ENCODE data around the gene GPRC5A.

Gene GPRC5A

DNA sequence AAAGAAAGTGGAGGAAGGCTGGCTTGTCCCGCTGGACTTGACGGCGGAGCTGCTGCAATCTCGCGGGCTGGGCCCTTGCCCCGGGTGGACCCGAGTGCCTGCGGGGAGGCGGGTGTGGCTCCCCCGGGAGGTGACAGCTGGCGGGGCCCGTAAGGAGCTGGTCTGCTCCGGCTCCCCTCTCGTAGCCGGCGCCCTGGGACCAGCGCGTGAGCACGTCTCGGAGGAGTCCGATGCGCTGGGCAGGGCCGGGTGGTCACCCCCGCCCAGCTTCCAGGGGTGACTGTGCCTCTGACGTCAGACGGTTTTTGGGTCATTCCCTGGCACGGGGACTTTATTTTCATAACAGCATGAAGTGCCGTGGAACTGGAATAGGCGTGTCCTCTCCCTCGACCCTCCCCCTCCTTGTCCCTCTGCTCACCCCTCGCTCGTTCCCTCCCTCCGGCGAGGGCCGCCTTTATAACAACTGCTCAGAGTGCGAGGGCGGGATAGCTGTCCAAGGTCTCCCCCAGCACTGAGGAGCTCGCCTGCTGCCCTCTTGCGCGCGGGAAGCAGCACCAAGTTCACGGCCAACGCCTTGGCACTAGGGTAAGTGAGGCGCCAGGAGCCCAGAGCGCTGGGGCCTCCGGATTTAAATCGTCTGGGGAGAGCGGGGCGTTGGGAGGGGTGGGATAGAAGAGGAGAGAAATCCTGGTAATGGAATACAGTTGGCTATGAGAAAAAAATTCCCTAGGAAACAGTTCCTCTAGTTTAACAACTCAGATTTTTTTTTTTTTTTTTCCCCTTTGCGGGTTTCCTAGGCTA, at the start of gene GPRC5A (continued):
- TF ChIP-seq, protein P1, sequence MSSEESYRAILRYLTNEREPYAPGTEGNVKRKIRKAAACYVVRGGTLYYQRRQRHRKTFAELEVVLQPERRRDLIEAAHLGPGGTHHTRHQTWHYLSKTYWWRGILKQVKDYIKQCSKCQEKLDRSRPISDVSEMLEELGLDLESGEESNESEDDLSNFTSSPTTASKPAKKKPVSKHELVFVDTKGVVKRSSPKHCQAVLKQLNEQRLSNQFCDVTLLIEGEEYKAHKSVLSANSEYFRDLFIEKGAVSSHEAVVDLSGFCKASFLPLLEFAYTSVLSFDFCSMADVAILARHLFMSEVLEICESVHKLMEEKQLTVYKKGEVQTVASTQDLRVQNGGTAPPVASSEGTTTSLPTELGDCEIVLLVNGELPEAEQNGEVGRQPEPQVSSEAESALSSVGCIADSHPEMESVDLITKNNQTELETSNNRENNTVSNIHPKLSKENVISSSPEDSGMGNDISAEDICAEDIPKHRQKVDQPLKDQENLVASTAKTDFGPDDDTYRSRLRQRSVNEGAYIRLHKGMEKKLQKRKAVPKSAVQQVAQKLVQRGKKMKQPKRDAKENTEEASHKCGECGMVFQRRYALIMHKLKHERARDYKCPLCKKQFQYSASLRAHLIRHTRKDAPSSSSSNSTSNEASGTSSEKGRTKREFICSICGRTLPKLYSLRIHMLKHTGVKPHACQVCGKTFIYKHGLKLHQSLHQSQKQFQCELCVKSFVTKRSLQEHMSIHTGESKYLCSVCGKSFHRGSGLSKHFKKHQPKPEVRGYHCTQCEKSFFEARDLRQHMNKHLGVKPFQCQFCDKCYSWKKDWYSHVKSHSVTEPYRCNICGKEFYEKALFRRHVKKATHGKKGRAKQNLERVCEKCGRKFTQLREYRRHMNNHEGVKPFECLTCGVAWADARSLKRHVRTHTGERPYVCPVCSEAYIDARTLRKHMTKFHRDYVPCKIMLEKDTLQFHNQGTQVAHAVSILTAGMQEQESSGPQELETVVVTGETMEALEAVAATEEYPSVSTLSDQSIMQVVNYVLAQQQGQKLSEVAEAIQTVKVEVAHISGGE (tag by site-specific recombination; conservative IDR thresholded peaks at IDR 0.05; ENCODE audit: low read depth), result no peak; the same call in 1 of the 2 replicates
- TF ChIP-seq ZNF311 (tag by site-specific recombination; IDR thresholded peaks at IDR 0.05; ENCODE audit: borderline replicate concordance), result no peak
- peak; percentile 34 for TF ChIP-seq ZNF341 (tag by site-specific recombination; IDR thresholded peaks at IDR 0.05; ENCODE audit: low read depth)
- peak; percentile 32; the same call in 1 of the 2 replicates for TF ChIP-seq ZNF76 (tag by site-specific recombination; IDR thresholded peaks at IDR 0.05; ENCODE audit: borderline replicate concordance, low read depth)
- no peak for TF ChIP-seq RBAK (tag by site-specific recombination; IDR thresholded peaks at IDR 0.05)
- TF ChIP-seq, protein P2, sequence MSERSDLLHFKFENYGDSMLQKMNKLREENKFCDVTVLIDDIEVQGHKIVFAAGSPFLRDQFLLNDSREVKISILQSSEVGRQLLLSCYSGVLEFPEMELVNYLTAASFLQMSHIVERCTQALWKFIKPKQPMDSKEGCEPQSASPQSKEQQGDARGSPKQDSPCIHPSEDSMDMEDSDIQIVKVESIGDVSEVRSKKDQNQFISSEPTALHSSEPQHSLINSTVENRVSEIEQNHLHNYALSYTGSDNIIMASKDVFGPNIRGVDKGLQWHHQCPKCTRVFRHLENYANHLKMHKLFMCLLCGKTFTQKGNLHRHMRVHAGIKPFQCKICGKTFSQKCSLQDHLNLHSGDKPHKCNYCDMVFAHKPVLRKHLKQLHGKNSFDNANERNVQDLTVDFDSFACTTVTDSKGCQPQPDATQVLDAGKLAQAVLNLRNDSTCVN (tag by site-specific recombination; optimal IDR thresholded peaks at IDR 0.05), result peak; percentile 65
- no peak for TF ChIP-seq HOXD13 (CRISPR knock-in tag; IDR thresholded peaks at IDR 0.05; ENCODE audit: borderline replicate concordance)
- no peak for TF ChIP-seq ZFP41 (tag by site-specific recombination; IDR thresholded peaks at IDR 0.05; ENCODE audit: borderline replicate concordance)
- TF ChIP-seq ZNF140 (tag by site-specific recombination; IDR thresholded peaks at IDR 0.05), result no peak
- TF ChIP-seq, protein P3, sequence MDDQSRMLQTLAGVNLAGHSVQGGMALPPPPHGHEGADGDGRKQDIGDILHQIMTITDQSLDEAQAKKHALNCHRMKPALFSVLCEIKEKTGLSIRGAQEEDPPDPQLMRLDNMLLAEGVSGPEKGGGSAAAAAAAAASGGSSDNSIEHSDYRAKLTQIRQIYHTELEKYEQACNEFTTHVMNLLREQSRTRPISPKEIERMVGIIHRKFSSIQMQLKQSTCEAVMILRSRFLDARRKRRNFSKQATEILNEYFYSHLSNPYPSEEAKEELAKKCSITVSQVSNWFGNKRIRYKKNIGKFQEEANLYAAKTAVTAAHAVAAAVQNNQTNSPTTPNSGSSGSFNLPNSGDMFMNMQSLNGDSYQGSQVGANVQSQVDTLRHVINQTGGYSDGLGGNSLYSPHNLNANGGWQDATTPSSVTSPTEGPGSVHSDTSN (CRISPR knock-in tag; IDR thresholded peaks at IDR 0.05), result no peak
- TF ChIP-seq ZNF157 (tag by site-specific recombination; IDR thresholded peaks at IDR 0.05), result no peak
- TF ChIP-seq ZNF214 (tag by site-specific recombination; IDR thresholded peaks at IDR 0.05; ENCODE audit: borderline replicate concordance), result no peak
- TF ChIP-seq, protein P4, sequence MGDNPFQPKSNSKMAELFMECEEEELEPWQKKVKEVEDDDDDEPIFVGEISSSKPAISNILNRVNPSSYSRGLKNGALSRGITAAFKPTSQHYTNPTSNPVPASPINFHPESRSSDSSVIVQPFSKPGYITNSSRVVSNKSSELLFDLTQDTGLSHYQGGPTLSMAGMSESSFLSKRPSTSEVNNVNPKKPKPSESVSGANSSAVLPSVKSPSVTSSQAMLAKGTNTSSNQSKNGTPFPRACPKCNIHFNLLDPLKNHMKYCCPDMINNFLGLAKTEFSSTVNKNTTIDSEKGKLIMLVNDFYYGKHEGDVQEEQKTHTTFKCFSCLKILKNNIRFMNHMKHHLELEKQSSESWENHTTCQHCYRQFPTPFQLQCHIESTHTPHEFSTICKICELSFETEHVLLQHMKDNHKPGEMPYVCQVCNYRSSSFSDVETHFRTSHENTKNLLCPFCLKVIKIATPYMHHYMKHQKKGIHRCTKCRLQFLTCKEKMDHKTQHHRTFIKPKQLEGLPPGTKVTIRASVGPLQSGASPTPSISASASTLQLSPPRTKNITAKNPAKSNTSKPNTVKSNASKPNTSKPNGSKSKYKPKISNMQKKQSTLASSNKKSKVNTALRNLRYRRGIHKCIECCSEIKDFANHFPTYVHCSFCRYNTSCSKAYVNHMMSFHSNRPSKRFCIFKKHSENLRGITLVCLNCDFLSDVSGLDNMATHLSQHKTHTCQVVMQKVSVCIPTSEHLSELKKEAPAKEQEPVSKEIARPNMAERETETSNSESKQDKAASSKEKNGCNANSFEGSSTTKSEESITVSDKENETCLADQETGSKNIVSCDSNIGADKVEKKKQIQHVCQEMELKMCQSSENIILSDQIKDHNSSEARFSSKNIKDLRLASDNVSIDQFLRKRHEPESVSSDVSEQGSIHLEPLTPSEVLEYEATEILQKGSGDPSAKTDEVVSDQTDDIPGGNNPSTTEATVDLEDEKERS (tag by site-specific recombination; IDR thresholded peaks at IDR 0.05), result no peak
- TF ChIP-seq ZNF501 (tag by site-specific recombination; IDR thresholded peaks at IDR 0.05), result peak; percentile 73; the same call in 1 of the 2 replicates
- no peak for TF ChIP-seq ZNF654 (tag by site-specific recombination; IDR thresholded peaks at IDR 0.05; ENCODE audit: low read depth)
- TF ChIP-seq, protein P5, sequence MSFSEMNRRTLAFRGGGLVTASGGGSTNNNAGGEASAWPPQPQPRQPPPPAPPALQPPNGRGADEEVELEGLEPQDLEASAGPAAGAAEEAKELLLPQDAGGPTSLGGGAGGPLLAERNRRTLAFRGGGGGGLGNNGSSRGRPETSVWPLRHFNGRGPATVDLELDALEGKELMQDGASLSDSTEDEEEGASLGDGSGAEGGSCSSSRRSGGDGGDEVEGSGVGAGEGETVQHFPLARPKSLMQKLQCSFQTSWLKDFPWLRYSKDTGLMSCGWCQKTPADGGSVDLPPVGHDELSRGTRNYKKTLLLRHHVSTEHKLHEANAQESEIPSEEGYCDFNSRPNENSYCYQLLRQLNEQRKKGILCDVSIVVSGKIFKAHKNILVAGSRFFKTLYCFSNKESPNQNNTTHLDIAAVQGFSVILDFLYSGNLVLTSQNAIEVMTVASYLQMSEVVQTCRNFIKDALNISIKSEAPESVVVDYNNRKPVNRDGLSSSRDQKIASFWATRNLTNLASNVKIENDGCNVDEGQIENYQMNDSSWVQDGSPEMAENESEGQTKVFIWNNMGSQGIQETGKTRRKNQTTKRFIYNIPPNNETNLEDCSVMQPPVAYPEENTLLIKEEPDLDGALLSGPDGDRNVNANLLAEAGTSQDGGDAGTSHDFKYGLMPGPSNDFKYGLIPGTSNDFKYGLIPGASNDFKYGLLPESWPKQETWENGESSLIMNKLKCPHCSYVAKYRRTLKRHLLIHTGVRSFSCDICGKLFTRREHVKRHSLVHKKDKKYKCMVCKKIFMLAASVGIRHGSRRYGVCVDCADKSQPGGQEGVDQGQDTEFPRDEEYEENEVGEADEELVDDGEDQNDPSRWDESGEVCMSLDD (tag by site-specific recombination; IDR thresholded peaks at IDR 0.05), result peak; percentile 97
- TF ChIP-seq ZNF768 (tag by site-specific recombination; IDR thresholded peaks at IDR 0.05), result no peak
- TF ChIP-seq, protein P6, sequence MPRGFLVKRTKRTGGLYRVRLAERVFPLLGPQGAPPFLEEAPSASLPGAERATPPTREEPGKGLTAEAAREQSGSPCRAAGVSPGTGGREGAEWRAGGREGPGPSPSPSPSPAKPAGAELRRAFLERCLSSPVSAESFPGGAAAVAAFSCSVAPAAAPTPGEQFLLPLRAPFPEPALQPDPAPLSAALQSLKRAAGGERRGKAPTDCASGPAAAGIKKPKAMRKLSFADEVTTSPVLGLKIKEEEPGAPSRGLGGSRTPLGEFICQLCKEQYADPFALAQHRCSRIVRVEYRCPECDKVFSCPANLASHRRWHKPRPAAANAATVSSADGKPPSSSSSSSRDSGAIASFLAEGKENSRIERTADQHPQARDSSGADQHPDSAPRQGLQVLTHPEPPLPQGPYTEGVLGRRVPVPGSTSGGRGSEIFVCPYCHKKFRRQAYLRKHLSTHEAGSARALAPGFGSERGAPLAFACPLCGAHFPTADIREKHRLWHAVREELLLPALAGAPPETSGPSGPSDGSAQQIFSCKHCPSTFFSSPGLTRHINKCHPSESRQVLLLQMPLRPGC (tag by site-specific recombination; IDR thresholded peaks at IDR 0.05), result peak; percentile 73; the same call in 1 of the 2 replicates
- TF ChIP-seq ZBTB7A (tag by site-specific recombination; IDR thresholded peaks at IDR 0.05; ENCODE audit: low read depth), result no peak
- 0 out of 2 replicates have a peak, but pooled peaks have one; percentile 9 for TF ChIP-seq MZF1 (tag by site-specific recombination; IDR thresholded peaks at IDR 0.05; ENCODE audit: borderline replicate concordance)
- no peak for TF ChIP-seq ZNF585B (tag by site-specific recombination; IDR thresholded peaks at IDR 0.05)
- TF ChIP-seq, protein P7, sequence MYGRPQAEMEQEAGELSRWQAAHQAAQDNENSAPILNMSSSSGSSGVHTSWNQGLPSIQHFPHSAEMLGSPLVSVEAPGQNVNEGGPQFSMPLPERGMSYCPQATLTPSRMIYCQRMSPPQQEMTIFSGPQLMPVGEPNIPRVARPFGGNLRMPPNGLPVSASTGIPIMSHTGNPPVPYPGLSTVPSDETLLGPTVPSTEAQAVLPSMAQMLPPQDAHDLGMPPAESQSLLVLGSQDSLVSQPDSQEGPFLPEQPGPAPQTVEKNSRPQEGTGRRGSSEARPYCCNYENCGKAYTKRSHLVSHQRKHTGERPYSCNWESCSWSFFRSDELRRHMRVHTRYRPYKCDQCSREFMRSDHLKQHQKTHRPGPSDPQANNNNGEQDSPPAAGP (tag by site-specific recombination; IDR thresholded peaks at IDR 0.05), result peak; percentile 99

Data from HEK293 (cell line).